Cardiac fibroblast (primary cell): ENCODE data around the gene FGG.
A peak's percentile ranks its signal among the peaks of the same experiment; 100 is the strongest.

Experiments used
- DNase-seq, 2 donors: peaks; one replicate each; pipeline versions ENCODE4 v3.0.0 to v3.0.0-alpha.2; 2010; ENCODE audit warnings: low read depth in 2 of 2
- H3K4me3 ChIP-seq, 2 donors: replicated peaks in 1 of 2; 1 replicate in 1 of 2; 2 replicates in 1 of 2; pipeline ENCODE4 v1.5.1; 2011; ENCODE audit warnings: low read depth in 2 of 2, low read length in 2 of 2, mild to moderate bottlenecking in 2 of 2, moderate library complexity in 1 of 2
- CTCF ChIP-seq: IDR thresholded peaks from one replicate; pipeline ENCODE4 v1.5.1; 2011; ENCODE audit warnings: low read depth, mild to moderate bottlenecking, low read length, inconsistent platforms

Gene FGG

DNA sequence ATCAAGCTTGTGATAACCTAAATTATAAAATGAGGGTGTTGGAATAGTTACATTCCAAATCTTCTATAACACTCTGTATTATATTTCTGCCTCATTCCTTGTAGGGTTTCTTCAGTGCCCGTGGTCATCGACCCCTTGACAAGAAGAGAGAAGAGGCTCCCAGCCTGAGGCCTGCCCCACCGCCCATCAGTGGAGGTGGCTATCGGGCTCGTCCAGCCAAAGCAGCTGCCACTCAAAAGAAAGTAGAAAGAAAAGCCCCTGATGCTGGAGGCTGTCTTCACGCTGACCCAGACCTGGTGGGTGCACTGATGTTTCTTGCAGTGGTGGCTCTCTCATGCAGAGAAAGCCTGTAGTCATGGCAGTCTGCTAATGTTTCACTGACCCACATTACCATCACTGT is 46.8 kb downstream of the FGG start:
- no peak for TF ChIP-seq CTCF
- no peak overlapping the region for H3K4me3 ChIP-seq
- no peak for DNase-seq

- no peak for TF ChIP-seq CTCF
- DNase-seq, result no peak
- H3K4me3 ChIP-seq, result no peak overlapping the region
Observed at GRCh38 chr4:154564311-154564710, 48.1 kb downstream of the FGG start.

- no peak for DNase-seq
- no peak within 1 kb of the TSS for H3K4me3 ChIP-seq
- no peak for TF ChIP-seq CTCF
Observed at GRCh38 chr4:154562697-154563254, 49.7 kb downstream of the FGG start, which contains the start of gene FGB. Gene FGB (plus strand): TSS chr4:154563011. CDS start chr4:154563019, 8 bp downstream.

DNA sequence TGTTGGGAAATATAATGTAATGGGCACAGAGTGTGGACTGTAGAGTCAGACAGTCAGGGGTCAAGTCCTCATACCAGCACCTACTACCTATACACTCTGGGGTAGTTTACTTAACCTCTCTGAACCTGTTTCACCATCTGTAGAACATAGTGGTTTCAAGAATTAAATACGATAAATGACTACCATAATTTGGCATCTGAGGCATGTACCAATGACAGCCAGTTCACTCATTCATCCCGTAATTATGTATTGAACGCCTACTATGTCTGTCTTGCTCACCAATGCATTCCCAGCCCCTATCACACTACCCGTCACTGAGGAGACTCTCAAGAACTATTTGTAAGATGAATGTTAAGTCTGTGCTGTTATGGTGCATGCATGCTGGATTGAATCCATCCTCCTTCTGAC is 51.6 kb downstream of the FGG start:
- H3K4me3 ChIP-seq, result no peak overlapping the region
- no peak for TF ChIP-seq CTCF
- DNase-seq, result peak; percentile 33 to 87

DNA sequence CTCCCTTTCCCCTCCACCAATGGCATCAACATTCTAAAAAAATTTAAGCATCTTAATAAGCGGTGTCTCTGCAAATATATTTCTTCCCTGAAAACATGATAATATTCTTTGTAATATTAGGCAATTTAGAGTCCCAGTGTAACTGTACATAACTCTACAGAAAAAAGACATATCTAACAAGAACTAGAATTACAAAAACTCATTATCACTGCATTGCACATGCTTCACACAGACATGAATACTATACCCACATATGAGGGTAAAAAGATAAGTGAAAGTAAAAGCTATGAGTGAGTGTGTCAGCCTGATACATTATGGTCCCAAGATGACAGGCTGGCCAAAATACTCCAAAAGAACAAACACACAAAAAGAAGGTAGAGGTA is 52.0 kb downstream of the FGG start:
- H3K4me3 ChIP-seq, result no peak overlapping the region
- no peak for DNase-seq
- TF ChIP-seq CTCF, result no peak

DNA sequence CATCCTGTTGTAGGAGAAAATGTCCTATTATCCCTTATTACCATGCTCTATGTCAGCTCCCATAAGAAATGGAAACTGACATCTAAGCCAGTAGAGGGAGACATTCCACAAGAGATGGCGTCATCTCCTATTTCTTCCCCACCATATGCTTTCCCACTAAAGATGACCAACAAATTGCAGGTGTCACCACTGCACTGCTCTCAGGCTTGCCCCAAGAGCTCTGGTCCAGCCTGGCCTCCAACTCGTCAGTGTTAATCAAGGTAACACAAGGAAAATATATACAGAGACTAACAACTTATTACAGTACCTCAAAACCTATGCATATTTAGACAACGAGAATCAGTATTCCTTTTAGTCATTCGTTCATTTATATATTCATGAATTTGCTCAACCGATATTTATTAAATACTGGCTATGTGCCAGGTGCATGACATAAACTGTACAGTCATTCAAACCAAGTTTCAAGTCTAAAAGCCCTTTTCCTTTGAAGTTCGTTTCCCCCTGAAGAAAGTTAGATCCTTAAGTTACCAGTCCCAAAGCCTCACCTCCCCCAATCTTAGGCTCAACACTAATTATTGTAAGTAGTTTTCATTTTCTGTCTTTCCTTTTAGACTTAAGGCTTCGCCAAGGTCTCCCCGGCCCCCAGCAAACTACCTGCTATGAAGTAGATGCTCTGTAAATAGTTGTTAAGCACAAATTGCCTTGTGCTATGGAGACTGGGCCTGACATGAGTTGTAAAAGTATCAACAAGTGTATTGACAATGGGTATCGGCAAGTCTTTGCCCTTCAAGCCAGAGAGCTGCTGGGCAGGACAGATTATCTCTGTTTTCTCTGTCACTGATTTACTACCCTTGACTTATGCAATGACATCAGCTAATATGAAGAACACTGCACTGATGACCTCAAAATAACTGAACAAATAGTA is 52.7 kb downstream of the FGG start:
- TF ChIP-seq CTCF, result peak; percentile 55
- peak; percentile 63 to 84 for DNase-seq
- H3K4me3 ChIP-seq, result no peak overlapping the region
